H4 (cell line): ENCODE results near the gene ZSCAN23. TPM values are rescaled to one million over a fixed set of nuclear protein-coding genes. Genes with fewer than 3 reads are reported as not detected.

Experiments
- total RNA-seq: library from RNA; depleted of rRNA; stranded (reverse); fragments of >200 nt; shearing (Covaris generic); gene quantifications from 2 replicates; pipeline ENCODE4 v1.2.3, GENCODE V29; 2014; rRNA removed

Gene ZSCAN23
- total RNA-seq, 1 experiment from 2014 or later = 2.4 TPM

Other genes with a start within 250 kb of the ZSCAN23 start
- 12.3 and 13.9 TPM in 2 replicates for gene ZSCAN9, start 218.2 kb downstream of the ZSCAN23 start, total RNA-seq
- 3.1 and 3.8 TPM in 2 replicates for gene ZKSCAN4, start 191.2 kb downstream of the ZSCAN23 start, total RNA-seq
- not detected in 2 replicates for gene NKAPL, start 184.2 kb downstream of the ZSCAN23 start, total RNA-seq
- 13.6 and 14.1 TPM in 2 replicates for gene ZSCAN26, start 176.3 kb downstream of the ZSCAN23 start, total RNA-seq
- gene PGBD1, start 161.9 kb downstream of the ZSCAN23 start, total RNA-seq = 6.3 and 6.7 TPM in 2 replicates
- gene ZSCAN31, start 107.3 kb downstream of the ZSCAN23 start, total RNA-seq = 182 and 210 TPM in 2 replicates
- 3.7 and 4.1 TPM in 2 replicates for gene ZKSCAN3, start 93.5 kb downstream of the ZSCAN23 start, total RNA-seq
- gene ZSCAN12, start 43.7 kb downstream of the ZSCAN23 start, total RNA-seq = 6.0 and 6.9 TPM in 2 replicates
- gene GPX6, start 72.3 kb upstream of the ZSCAN23 start, total RNA-seq = not detected in 2 replicates
- gene GPX5, start 82.4 kb upstream of the ZSCAN23 start, total RNA-seq = not detected in 2 replicates